Pancreas (tissue), 10 donors: Measurements from ENCODE around the gene CDK19. TPM values are rescaled to one million over a fixed set of nuclear protein-coding genes. Genes with fewer than 3 reads are reported as not detected.

Experiments
- ATAC-seq, 4 donors: fragments of 200-7000 bp; cut with Tn5 transposase; one replicate each; pipeline versions ENCODE4 v1.8.0 to v1.9.1; 2020; ENCODE audit warnings: mild to moderate bottlenecking in 4 of 4, moderate library complexity in 4 of 4
- DNase-seq, 6 donors: peaks; one replicate each; pipeline ENCODE4 v3.0.0-alpha.2; 2020
- FAIRE-seq: peaks from 2 replicates; lab custom pipeline; 2012; peaks lifted over from hg19 to GRCh38; lab: Jason Lieb, UNC
- H3K27ac ChIP-seq, 4 donors: fragments of 200-600 bp; sonication (generic); 1 replicate in 3 of 4; 2 replicates in 1 of 4; pipeline versions ENCODE4 v1.5.0 to v1.8.0; 2020
- H3K27me3 ChIP-seq, 4 donors: fragments of 200-600 bp; one replicate each; pipeline ENCODE4 v1.8.0; 2021
- H3K36me3 ChIP-seq, 3 donors: fragments of 200-600 bp; sonication (generic) in 1 of 3; one replicate each; pipeline versions ENCODE4 v1.5.0 to v1.8.0; 2020 to 2021
- H3K4me1 ChIP-seq, 3 donors: fragments of 200-600 bp; one replicate each; pipeline ENCODE4 v1.8.0; 2021
- H3K4me3 ChIP-seq, 4 donors: fragments of 200-600 bp; sonication (generic) in 2 of 4; one replicate each; pipeline versions ENCODE4 v1.5.0 to v1.8.0; 2020 to 2021
- H3K9me3 ChIP-seq, 4 donors: fragments of 200-600 bp; one replicate each; pipeline ENCODE4 v1.8.0; 2021
- CTCF ChIP-seq, 4 donors: fragments of 200-600 bp; sonication (generic) in 3 of 4; IDR thresholded peaks; one replicate each; pipeline versions ENCODE4 v1.5.0 to v1.8.0; 2021; ENCODE audit warnings: antibody characterized with exemption in 4 of 4
- WGBS, 2 donors: extraction: QIAGEN DNeasy Blood & Tissue Kit; methylation state at CpG; one replicate each; pipeline ENCODE4 v1.1.7; 2013; 5-methylcytosine and 5-hydroxymethylcytosine counted together
- intact Hi-C, 3 donors: fragments of 100-400 bp; cut with DNase I; formaldehyde crosslinking; loops; one replicate each; pipeline versions ENCODE4 v1.11.1 to v1.14.2; 2022
- polyA plus RNA-seq, 2 donors: library from polyadenylated mRNA; stranded (reverse); fragments of 200-250 nt; gene quantifications; one replicate each; pipeline ENCODE4 v1.2.3, GENCODE V29; 2013
- total RNA-seq, 6 donors: library from RNA; stranded (reverse); fragmentation: NEBNext Ultra II Directional in 4 of 6; extraction: Animal tissue kit (Norgen Biotek cat#: 25700) in 4 of 6; gene quantifications; one replicate each; pipeline versions ENCODE4 v1.2.1 to v1.2.4, GENCODE V29; 2021 to 2023
- donor health status: healthy with polysubstance abuse.
- donor health status: DM: no; HTN: no; CAD: no; lungs with moderate emphysema.
- donor health status: DM: no; HTN: no; CAD: no.
- donor health status: control.
- donor health status: control.
- donor health status: Bipolar disorder and iron deficiency.
- donor health status: DM: yes; HTN: yes; CAD: no.
- donor health status: DM: no; HTN: no; CAD: no.
- donor health status: DM: no; HTN: no; CAD: no.
- donor health status: DM: yes; HTN: yes; CAD: no.

CDK19 gene
- total and polyA plus RNA-seq, 8 donors: 2.4 to 14.7 (median 4.7) TPM

- no peak for ATAC-seq
- H3K27me3 ChIP-seq: no peaks in the 10 kb centered on the region
- intact Hi-C loops: no loop called here
- H3K27ac ChIP-seq: no peak overlapping the region
- H3K4me3 ChIP-seq: no peak overlapping the region
- FAIRE-seq: no peak
- H3K4me1 ChIP-seq: no peaks in the 10 kb centered on the region
- TF ChIP-seq CTCF (IDR thresholded peaks at IDR 0.05): no peak
- no peak for DNase-seq
- no peaks in the 10 kb centered on the region for H3K36me3 ChIP-seq
- WGBS, 2 donors: 79 to 83% methylated on average over 2 of the region's 2 CpGs
- no peaks in the 10 kb centered on the region for H3K9me3 ChIP-seq
These were observed 181.5 kb downstream of the CDK19 start for GRCh38 chr6:110633731-110634213.

GRCh38 chr6:110629153-110629552 lies 186.1 kb downstream of the CDK19 start:
- H3K4me1 ChIP-seq: peaks cover 8 to 11% (median 10%) of the 10 kb centered on the region in 3 donors
- DNase-seq (no peak), FAIRE-seq (no peak), ATAC-seq (no peak)
- H3K27me3 ChIP-seq: no peaks in the 10 kb centered on the region
- no peak for TF ChIP-seq CTCF (IDR thresholded peaks at IDR 0.05)
- no peak overlapping the region for H3K27ac ChIP-seq
- intact Hi-C loops: no loop called here
- no peak overlapping the region for H3K4me3 ChIP-seq
- H3K36me3 ChIP-seq: no peaks in the 10 kb centered on the region
- no peaks in the 10 kb centered on the region for H3K9me3 ChIP-seq
- 87 to 91% methylated on average over 2 of the region's 2 CpGs for WGBS, 2 donors

DNA sequence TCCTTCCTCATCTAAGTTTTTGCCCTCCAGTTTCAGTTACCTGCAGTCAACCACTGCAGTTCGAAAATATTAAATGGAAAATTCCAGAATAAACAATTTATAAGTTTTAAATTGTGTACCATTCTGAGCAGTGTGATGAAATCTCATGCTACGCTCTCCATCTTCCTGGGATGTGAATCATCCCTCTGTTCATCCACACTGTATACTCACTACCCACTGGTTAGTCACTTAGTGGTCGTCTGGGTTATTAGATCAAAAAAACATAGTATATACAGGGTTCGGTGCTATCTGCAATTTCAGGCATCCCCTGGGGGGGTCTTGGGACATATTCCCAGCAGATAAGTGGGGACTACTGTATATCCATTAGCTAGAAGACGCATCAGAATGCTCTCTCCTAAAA lies 186.9 kb downstream of the CDK19 start:
- Histone ChIP-seq H3K9me3 (no peaks in the 10 kb centered on the region), H3K27ac (no peak overlapping the region), H3K4me1 (peaks cover 8 to 11% (median 10%) of the 10 kb centered on the region in 3 donors), H3K27me3 (no peaks in the 10 kb centered on the region), H3K4me3 (no peak overlapping the region), H3K36me3 (no peaks in the 10 kb centered on the region)
- intact Hi-C loops: no loop called here
- no peak for DNase-seq
- FAIRE-seq: no peak
- WGBS, 2 donors: 89 to 92% methylated on average over 5 of the region's 5 CpGs
- no peak for TF ChIP-seq CTCF (IDR thresholded peaks at IDR 0.05)
- ATAC-seq: no peak

DNA sequence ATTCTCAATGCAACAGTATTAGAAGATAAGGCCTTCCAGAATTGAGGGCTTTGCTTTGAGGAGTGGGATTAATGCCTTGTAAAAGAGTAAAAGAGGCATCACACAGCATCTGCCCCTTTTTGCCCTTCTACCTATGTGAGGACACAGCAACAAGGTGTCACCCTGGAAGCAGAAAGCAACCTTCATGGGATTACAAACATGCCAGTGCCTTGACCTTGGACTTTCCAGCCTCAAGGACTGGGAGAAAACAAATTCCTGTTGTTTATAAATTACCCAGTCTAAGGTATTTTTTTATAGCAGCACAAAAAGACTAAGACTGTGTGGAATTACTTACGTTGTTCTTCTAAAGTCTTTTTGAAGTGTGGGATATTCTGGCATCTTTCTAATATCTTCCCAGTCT lies 188.8 kb downstream of the CDK19 start:
- intact Hi-C loops: no loop called here
- Histone ChIP-seq H3K27ac (no peak overlapping the region), H3K36me3 (peaks cover 0 to 12% (median 0%) of the 10 kb centered on the region in 3 donors), H3K4me3 (no peak overlapping the region), H3K9me3 (no peaks in the 10 kb centered on the region), H3K4me1 (peaks cover 8 to 11% (median 10%) of the 10 kb centered on the region in 3 donors), H3K27me3 (no peaks in the 10 kb centered on the region)
- TF ChIP-seq CTCF (IDR thresholded peaks at IDR 0.05): no peak
- no peak for FAIRE-seq
- ATAC-seq: peak in 3 of 4 donors; percentile 59 to 81 (median 59)
- 52 to 67% methylated on average over 1 of the region's 1 CpG for WGBS, 2 donors
- no peak for DNase-seq

DNA sequence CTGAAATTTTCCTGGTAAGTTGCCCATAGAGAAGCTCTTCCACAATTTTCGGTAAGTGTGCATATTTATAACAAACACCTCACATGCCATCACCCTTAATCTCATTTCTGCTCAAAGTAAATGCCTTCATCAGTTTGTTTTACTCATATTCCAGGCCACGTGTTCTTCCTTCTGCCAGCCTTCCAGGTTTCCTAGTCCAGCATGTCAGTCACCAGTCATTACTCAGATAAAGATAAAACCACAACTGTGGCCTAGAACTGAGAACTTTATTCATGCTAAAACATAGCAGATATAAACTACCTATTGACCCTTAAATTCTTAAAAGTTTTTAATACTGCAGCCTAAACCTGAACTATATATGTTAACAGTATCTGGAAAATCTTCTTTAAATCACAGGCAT lies 189.4 kb downstream of the CDK19 start:
- no peaks in the 10 kb centered on the region for H3K27me3 ChIP-seq
- intact Hi-C loops: no loop called here
- DNase-seq: peak in 2 of 6 donors; percentile 28 to 34
- peaks cover 0 to 17% (median 0%) of the 10 kb centered on the region in 3 donors for H3K36me3 ChIP-seq
- H3K9me3 ChIP-seq: no peaks in the 10 kb centered on the region
- no peak for TF ChIP-seq CTCF (IDR thresholded peaks at IDR 0.05)
- H3K27ac ChIP-seq: no peak overlapping the region
- FAIRE-seq: no peak
- H3K4me3 ChIP-seq: no peak overlapping the region
- H3K4me1 ChIP-seq: peaks cover 8 to 11% (median 10%) of the 10 kb centered on the region in 3 donors
- peak; percentile 87 to 97 (median 94) for ATAC-seq
- WGBS, 2 donors: 18 to 22% methylated on average over 2 of the region's 2 CpGs
